Calu3 (cell line): Measurements from ENCODE around the gene PSME1. TPM values are rescaled to one million over a fixed set of nuclear protein-coding genes. Genes with fewer than 3 reads are reported as not detected.

Source experiments
- BruUV-seq: library from RNA; stranded (reverse); fragments of 400-500 nt; replicated peaks from 2 replicates; lab custom pipeline; 2021; lab: Mats Ljungman, UMichigan
- CTCF ChIA-PET: fragments of 300-600 bp; sonication (Branson Sonifier 250); formaldehyde crosslinking; loops from one replicate; lab custom pipeline; 2022; ENCODE audit warnings: antibody characterized with exemption; lab: Charles Lee
- DNase-seq: peaks from one replicate; pipeline ENCODE4 v3.0.0; 2022
- H3K27ac Mint-ChIP-seq: one replicate; pipeline ENCODE4 v1.8.0; 2022; ENCODE audit warnings: mixed read lengths; ENCODE audit not compliant: unreplicated experiment
- H3K27me3 Mint-ChIP-seq: one replicate; pipeline ENCODE4 v1.8.0; 2022; ENCODE audit warnings: mixed read lengths; ENCODE audit not compliant: unreplicated experiment
- H3K36me3 Mint-ChIP-seq: one replicate; pipeline ENCODE4 v1.8.0; 2022; ENCODE audit warnings: mild to moderate bottlenecking, moderate library complexity, mixed read lengths; ENCODE audit not compliant: insufficient read depth, unreplicated experiment
- H3K4me1 Mint-ChIP-seq: one replicate; pipeline ENCODE4 v1.8.0; 2022; ENCODE audit warnings: mild to moderate bottlenecking, low read depth, mixed read lengths; ENCODE audit not compliant: unreplicated experiment
- H3K4me3 Mint-ChIP-seq: one replicate; pipeline ENCODE4 v1.8.0; 2022; ENCODE audit warnings: mild to moderate bottlenecking, low read depth, moderate library complexity, mixed read lengths; ENCODE audit not compliant: unreplicated experiment
- H3K9me3 Mint-ChIP-seq: one replicate; pipeline ENCODE4 v1.8.0; 2022; ENCODE audit warnings: low read depth, mixed read lengths; ENCODE audit not compliant: unreplicated experiment
- CTCF ChIP-seq: fragments of 200-600 bp; IDR thresholded peaks from one replicate; pipeline ENCODE4 v1.8.0; 2022; ENCODE audit warnings: antibody characterized with exemption; ENCODE audit not compliant: unreplicated experiment
- intact Hi-C: fragments of 100-400 bp; cut with micrococcal nuclease; formaldehyde crosslinking; loops from one replicate; pipeline ENCODE4 v1.10.0; 2022; ENCODE audit not compliant: unreplicated experiment
- total RNA-seq: library from RNA; stranded (reverse); gene quantifications from 2 replicates; pipeline ENCODE4 v1.2.3, GENCODE V29; 2022

Gene PSME1
- total RNA-seq, 1 experiment from 2014 or later, result 259 TPM

- Mint-ChIP-seq H3K4me1 (peaks cover 10% of the 10 kb centered on the region), H3K27ac (no peak overlapping the region), H3K27me3 (no peaks in the 10 kb centered on the region), H3K4me3 (no peak overlapping the region), H3K36me3 (peaks cover 10% of the 10 kb centered on the region), H3K9me3 (no peaks in the 10 kb centered on the region)
- no peak for DNase-seq
- BruUV-seq, result no TSS peak
- intact Hi-C loops, result no loop called here
- TF ChIP-seq CTCF, result no peak
- CTCF ChIA-PET, result interaction anchor here (0.7 kb wide), 1 partner anchor 348 kb away, joined by 3 read pairs; no protein-coding TSS in a partner anchor
Observed at GRCh38 chr14:24130717-24131548, 5.1 kb upstream of the PSME1 start.

- CTCF ChIA-PET, result no interaction called here
- Mint-ChIP-seq H3K9me3 (no peaks in the 10 kb centered on the region), H3K36me3 (peaks cover 16% of the 10 kb centered on the region), H3K27ac (no peak overlapping the region), H3K4me3 (no peak overlapping the region), H3K27me3 (no peaks in the 10 kb centered on the region), H3K4me1 (peaks cover 10% of the 10 kb centered on the region)
- BruUV-seq, result no TSS peak
- no peak for TF ChIP-seq CTCF
- DNase-seq, result no peak
- intact Hi-C loops, result no loop called here
Observed at GRCh38 chr14:24131549-24131966, 4.4 kb upstream of the PSME1 start.

GRCh38 chr14:24132061-24132685 lies 3.8 kb upstream of the PSME1 start:
- CTCF ChIA-PET, result interaction anchor here (0.6 kb wide), 1 partner anchor 89 kb away, joined by 5 read pairs; no protein-coding TSS in a partner anchor
- BruUV-seq, result no TSS peak
- no peak overlapping the region for H3K27ac Mint-ChIP-seq
- no peaks in the 10 kb centered on the region for H3K9me3 Mint-ChIP-seq
- no peaks in the 10 kb centered on the region for H3K27me3 Mint-ChIP-seq
- no peak overlapping the region for H3K4me3 Mint-ChIP-seq
- intact Hi-C loops, result no loop called here
- H3K36me3 Mint-ChIP-seq, result peaks cover 22% of the 10 kb centered on the region
- DNase-seq, result no peak
- no peak for TF ChIP-seq CTCF
- H3K4me1 Mint-ChIP-seq, result peaks cover 15% of the 10 kb centered on the region

GRCh38 chr14:24132976-24133375 lies 3.0 kb upstream of the PSME1 start:
- Mint-ChIP-seq H3K36me3 (peaks cover 25% of the 10 kb centered on the region), H3K4me3 (no peak overlapping the region), H3K9me3 (no peaks in the 10 kb centered on the region), H3K27me3 (no peaks in the 10 kb centered on the region), H3K4me1 (peaks cover 20% of the 10 kb centered on the region), H3K27ac (no peak overlapping the region)
- no peak for DNase-seq
- no TSS peak for BruUV-seq
- intact Hi-C loops, result no loop called here
- CTCF ChIA-PET, result no interaction called here
- TF ChIP-seq CTCF, result no peak
